GM21423 (cell line): ENCODE data around the gene SSH3.
A peak's percentile ranks its signal among the peaks of the same experiment; 100 is the strongest.
"Not testable (repeated sequence)": the region's sequence is repeated elsewhere in the genome, so short reads cannot be mapped to it uniquely, and the experiment has no call there.

Source experiments
- ATAC-seq: cut with Tn5 transposase; IDR thresholded peaks from one replicate; pipeline ENCODE4 v1.9.1; 2021; ENCODE audit warnings: mild to moderate bottlenecking, moderate library complexity; ENCODE audit not compliant: unreplicated experiment

Gene SSH3

DNA sequence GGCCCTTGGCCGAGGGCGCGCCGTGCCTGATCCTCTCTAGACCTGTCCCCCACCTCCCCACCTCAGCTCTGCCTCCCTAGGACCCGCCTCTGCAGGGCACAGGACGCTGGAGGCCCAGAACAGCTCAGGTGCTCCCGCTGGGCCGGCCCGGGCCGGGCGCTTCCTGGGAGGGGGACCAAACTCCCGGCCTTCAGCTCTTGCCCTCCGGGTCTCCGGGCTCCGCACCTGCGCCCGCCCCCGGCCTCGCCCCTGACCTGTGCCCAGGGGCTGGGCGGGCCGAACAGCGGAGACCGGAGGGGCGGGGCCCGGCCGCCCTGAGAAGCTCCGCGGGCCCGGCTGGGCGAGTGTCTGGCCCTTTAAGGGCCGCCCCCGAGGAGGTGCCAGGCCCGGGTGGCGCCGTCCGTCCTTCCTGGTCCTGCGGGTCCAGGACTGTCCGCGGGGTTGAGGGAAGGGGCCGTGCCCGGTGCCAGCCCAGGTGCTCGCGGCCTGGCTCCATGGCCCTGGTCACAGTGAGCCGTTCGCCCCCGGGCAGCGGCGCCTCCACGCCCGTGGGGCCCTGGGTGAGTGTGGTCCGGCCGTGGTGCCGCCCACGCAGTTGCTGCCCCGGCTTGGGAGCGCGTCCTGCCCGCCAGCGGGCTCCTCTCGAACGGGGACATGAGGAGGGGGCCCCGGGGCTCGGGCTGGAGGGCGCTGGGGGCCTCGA is at the start of gene SSH3:
Gene SSH3, plus strand, starts transcription at position 399 of the 703 bp plus-strand sequence. Its CDS starts 96 bp downstream, at position 495.
- ATAC-seq = no peak

DNA sequence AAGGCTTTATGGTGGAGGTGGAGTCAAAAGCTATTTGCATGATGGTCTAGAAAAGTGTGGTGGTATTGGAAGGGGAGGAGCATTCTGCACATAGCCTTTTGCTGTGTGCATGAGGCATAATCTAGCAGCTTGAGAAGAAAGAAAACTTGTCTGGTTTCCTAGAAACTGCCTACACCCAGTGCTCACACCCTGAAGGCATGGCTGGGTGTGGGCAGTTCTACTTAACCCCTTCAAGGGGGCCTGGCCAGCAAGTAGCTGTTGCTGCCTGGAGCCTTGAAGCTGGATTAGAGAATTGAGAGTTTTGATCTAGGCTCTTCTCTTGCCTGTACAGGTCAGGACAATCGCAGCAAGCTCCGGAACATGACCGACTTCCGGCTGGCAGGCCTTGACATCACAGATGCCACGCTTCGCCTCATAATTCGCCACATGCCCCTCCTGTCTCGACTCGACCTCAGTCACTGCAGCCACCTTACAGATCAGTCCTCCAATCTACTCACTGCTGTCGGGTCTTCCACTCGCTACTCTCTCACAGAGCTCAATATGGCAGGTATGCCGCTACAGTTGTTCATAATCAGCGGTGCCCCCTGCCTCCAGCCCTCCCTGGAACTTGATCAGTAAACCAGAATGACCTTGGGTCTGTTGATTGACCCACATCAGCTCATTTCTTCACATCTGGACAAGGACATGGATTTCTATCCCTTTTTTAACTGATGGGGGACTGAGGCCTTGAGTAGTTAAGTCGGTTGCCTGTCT is 49.3 kb upstream of the SSH3 start:
- no peak for ATAC-seq

DNA sequence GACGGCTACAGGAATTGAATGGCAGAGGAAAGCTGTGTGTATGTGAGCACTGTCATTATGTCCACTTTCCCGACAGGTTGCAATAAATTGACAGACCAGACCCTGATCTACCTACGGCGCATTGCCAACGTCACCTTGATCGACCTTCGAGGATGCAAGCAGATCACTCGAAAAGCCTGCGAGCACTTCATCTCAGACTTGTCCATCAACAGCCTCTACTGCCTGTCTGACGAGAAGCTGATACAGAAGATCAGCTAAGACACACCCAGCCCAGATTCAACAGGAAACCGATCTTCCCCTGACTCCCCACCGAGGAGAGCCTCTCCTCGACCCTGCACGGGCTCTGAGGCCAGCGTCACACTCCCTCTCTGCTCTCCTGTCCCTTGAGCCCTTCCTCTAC is 48.5 kb upstream of the SSH3 start:
- no peak for ATAC-seq

GRCh38 chr11:67255353-67255752 is 48.0 kb upstream of the SSH3 start:
- ATAC-seq = no peak

DNA sequence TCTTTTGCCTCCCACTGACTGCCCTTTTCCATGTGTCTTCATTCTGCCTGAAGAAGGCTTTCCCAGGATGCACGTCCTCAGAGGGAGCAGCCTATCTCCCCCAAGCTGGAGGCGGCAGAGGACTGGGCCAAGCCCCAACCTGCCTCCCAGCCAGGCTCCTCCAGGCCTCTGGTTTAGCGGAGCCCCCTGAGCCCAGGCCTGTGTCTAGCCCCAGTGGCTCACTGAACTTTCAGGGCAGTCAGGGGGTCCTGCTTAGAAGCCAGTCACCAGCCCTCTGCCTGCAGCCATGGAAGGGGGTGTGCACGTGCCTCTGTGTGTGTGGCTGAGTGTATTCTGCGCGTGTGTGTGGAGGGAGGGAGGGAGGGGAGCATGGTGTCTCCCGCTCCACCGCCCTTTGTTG is 47.5 kb upstream of the SSH3 start:
- no peak for ATAC-seq

GRCh38 chr11:67256477-67257135 is 46.7 kb upstream of the SSH3 start:
- no peak for ATAC-seq

DNA sequence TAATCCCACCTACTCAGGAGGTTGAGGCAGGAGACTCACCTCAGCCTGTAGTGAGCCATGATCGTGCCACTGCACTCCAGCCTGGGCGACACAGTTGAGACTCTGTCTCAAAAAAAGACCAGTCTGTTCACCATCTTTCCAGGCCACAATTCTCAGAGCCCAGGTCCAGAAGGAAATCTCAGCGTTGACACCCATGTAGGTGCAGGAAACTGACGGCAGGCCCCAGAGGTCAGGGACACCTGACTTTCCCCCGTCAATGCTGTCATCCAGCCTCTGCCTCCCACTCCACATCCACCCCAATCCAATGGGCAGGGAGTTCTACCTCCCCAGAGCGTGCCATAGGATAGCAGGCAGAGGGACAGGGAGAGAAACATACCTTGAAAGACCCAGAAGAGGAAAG is 42.9 kb upstream of the SSH3 start:
- ATAC-seq = no peak

- ATAC-seq = not testable (repeated sequence)
Measured at GRCh38 chr11:67260885-67261639, 42.3 kb upstream of the SSH3 start.

DNA sequence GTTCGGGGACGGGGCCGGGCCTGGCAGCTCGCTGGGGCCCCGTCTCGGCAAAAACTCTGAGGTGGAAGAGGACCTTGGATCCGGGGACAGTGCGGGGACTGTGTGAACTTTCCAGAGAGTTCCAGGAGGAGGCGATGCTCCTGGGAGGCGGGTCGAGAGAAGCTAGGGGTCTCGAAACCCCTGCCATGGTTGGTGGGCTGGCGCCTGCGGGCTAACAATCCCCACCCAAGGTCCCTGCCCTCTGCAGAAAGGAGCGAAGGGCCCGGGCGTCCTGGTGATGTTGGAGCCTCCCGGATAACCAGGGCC is 41.7 kb upstream of the SSH3 start:
- no peak for ATAC-seq

GRCh38 chr11:67261946-67262681 is 41.2 kb upstream of the SSH3 start:
- no peak for ATAC-seq

GRCh38 chr11:67262731-67263675 is 40.3 kb upstream of the SSH3 start:
- peak; percentile 38 for ATAC-seq

DNA sequence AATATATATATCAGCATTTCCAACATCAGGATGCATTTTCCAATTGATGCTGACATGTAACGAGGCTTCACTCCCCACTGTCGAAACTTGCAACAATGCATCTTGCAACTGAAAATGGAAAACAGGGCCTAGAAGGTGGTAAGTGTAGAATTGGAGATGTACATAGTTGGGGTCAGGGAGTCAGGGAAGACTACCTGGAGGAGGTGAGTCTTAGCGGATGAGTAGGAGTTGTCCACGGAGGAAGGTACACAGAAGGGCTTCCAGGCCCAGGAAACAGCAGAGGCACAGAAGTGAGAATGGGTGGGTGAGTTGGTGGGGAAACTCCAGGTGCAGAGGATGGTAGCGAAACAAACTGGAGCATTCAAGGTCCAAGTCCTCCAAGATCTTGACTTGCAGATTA is 39.1 kb upstream of the SSH3 start:
- no peak for ATAC-seq

DNA sequence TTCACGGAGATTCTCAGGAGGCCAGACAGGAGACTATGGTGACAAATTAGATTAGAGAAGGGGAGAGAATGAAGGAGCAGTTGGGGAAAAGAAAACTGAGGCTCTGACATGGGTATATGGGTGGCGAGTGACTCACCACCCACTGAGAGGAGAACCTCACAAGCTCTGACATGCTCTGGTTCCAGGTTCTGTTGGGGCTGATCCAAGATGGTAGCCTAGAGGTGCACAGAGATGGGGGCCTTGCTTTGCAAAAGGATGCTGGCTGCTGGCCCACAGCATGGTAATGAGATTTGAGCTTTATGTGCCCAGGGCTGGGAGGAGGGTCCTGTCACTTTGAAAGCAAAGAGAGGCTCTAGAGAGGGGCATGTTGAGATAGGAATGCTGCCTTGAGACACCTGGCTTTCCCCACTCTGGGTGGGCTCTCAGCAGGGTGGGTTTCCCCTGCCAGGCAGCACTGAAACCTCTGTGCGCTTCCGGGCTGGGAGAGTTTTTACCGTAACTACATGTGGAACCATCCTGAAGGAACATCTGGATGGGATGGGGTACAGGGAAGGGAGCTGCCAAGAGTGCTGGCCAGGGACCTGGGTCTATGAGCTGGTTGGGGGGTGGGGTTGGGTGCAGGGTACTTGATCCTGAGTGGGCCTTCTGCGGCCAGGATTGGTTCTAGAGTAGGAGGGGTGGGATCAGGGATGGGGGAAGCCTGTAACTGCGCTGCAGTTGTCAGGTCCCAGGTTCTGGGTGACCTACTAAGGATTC is 38.3 kb upstream of the SSH3 start:
- no peak for ATAC-seq

GRCh38 chr11:67265633-67266448 is 37.5 kb upstream of the SSH3 start:
- ATAC-seq = peak; percentile 39

DNA sequence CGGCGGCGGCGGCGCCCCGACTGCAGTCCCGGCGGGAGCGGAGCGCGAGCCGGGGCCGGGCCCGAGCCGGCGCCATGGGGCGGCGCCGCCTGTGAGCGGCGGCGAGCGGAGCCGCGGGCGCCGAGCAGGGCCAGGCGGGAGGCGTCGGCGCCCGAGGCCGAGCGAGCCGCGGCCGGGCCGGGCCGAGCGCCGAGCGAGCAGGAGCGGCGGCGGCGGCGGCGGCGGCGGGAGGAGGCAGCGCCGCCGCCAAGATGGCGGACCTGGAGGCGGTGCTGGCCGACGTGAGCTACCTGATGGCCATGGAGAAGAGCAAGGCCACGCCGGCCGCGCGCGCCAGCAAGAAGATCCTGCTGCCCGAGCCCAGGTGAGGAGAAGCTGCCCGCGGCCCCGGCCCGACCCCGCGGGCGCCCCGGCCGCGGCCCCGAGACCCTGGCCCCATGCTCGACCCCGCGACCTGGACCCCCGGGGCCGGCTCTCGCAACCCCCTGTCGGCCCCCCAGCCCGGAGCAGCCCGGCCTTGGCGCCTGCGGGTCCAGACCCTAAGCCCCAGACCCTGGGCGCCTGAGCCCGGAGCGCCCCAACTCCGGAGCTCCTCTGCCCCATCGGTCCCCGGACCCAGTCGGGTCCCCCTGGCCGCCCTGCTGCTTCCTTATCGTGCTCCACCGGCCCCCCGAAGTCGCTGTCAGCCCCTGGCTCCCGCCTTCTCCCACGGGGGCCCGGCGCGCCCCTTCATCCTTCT is 36.7 kb upstream of the SSH3 start, which contains the start of gene GRK2:
Gene GRK2, plus strand, starts transcription at position 25 of the 739 bp plus-strand sequence. Its CDS starts 227 bp downstream, at position 252.
- ATAC-seq = no peak

GRCh38 chr11:67267188-67268080 is 35.9 kb upstream of the SSH3 start:
- ATAC-seq = no peak
